ENCODE results near the gene SLC16A8. TPM values are rescaled to one million over a fixed set of nuclear protein-coding genes. Genes with fewer than 3 reads are reported as not detected.
A peak's percentile ranks its signal among the peaks of the same experiment; 100 is the strongest.

Gene SLC16A8
- total RNA-seq, 2 experiments from 2014 or later, result not detected

DNA sequence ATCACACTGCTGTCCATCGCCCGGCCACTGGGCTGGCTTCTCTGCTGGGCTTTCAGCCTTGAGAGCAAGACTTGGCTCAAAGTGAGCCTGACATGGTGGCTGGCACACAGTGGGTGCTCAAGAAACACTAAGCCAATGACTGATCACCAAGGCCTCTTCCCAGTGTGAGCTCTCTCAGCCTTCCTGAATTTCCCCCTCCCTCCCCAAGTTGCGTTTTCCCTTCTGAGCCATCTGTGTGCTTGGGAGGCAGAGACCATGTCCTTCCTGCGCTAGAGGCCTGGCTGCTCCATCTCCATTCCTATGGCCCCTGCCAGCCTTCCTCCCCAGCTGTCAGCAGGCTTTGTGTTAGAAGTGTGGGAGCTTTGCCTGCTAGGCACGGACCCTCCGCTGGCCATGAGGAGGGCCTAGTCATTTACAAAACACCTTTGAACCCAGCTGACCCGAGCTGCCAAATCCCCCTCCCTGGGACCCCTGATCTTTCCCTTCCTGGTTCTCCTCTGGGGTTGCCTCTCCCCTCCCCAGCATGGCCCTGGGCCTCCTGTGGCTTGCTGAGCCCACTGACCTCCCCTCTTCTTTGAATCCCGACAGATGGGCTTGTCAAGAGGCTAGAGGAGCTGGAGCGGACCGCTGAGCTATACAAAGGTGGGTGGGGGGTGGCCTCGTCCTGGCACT is 13.6 kb downstream of the SLC16A8 start:
- no peaks in the 10 kb centered on the region for H3K27me3 Mint-ChIP-seq
- DNase-seq, result no peak
- H3K9me3 Mint-ChIP-seq, result no peaks in the 10 kb centered on the region
- POLR2A ChIA-PET, result interaction anchor here (1.4 kb wide), 1 partner anchor 13 kb away, joined by 3 read pairs; no protein-coding TSS in a partner anchor
- H3K27ac Mint-ChIP-seq, result no peak overlapping the region
- H3K36me3 Mint-ChIP-seq (ENCODE audit: low read depth), result peaks cover 3% of the 10 kb centered on the region
- no peak overlapping the region for H3K4me3 Mint-ChIP-seq
- CTCF ChIA-PET, result no interaction called here
- no peaks in the 10 kb centered on the region for H3K4me1 Mint-ChIP-seq

DNA sequence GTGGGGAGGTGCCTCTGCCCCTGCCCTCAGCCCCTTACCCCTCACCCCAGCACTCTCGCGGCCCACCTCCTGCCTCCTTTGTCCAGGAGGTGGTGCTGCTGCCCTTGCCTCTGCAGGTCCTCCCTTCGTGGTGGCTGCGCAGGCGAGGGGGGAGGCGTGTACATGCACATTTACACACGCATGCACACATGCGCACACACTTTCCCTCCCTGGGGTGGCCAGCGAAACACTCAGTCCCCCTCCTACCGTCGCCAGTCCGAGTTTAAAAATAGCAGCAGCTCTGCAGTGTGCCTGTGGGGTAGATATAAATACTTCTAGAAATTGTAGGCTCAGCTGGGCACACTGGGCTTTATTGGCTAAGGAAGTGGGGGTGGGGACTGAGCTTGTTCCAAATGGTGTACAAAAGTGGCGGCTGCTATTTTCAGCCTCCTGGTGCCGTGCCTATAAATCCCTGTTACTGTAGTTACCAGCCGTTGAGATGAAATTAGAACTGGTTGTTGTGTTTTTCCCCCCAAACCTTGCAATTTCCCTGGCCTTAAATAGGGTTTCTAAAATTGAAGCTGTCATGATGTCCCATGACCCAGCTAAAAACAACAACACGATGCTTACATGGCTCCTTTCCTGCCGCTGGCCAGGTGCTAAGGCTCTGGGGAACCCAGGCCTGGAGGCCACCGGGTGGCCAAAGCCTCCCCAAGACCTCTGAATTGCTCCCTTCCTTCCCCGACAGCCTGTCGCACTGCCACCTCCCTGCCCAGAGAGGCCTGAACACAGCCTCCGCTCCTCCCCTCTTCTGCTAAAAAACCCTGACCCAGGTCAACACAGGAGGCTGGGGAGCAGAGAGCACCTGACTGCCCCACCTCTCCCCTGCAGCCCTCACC is 14.4 kb downstream of the SLC16A8 start:
- H3K4me3 Mint-ChIP-seq, result no peak overlapping the region
- no peak overlapping the region for H3K27ac Mint-ChIP-seq
- CTCF ChIA-PET, result interaction anchor here (0.6 kb wide), 1 partner anchor 21 kb away, joined by 4 read pairs; no protein-coding TSS in a partner anchor
- POLR2A ChIA-PET, result interaction anchor here (1.4 kb wide), 1 partner anchor 12 kb away, joined by 3 read pairs; no protein-coding TSS in a partner anchor
- H3K27me3 Mint-ChIP-seq, result no peaks in the 10 kb centered on the region
- H3K36me3 Mint-ChIP-seq (ENCODE audit: low read depth), result peaks cover 3% of the 10 kb centered on the region
- DNase-seq, result no peak
- no peaks in the 10 kb centered on the region for H3K9me3 Mint-ChIP-seq
- H3K4me1 Mint-ChIP-seq, result no peaks in the 10 kb centered on the region

DNA sequence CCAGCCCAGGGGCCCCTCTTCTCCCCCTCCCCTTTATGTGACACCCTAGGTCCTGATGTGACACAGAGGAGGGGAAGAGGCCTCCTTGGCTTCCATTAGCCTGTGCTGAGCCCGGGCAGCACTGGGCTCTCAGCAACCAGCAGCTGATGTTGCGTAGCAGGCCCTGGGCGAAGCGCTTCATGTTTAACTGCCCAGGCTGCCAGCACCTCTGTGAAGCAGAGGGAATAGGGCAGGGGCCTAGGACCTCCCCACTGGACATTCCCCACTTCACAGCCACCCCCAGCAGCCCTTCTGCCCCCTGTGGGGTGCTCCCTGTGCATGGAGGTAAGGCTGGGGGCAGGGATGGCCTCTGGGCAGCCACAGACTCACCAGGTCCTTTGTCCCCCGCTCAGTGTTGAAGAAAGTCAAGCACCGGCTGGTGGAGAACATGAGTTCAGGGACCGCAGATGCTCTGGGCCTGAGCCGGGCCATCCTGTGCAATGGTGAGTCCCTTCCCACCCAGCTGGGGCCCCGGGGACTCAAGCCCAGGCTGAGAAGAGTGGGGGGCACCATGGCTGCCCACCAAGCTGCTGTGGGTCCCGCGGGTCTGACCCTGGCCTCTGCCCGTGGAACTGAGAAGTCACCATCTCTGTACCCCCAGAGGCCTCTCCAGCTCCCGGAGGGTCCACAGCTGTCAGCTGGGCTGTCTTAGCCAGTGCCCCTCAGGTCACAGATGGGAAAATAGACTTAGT is 15.2 kb downstream of the SLC16A8 start:
- no peaks in the 10 kb centered on the region for H3K9me3 Mint-ChIP-seq
- DNase-seq, result no peak
- H3K27me3 Mint-ChIP-seq, result no peaks in the 10 kb centered on the region
- H3K4me1 Mint-ChIP-seq, result no peaks in the 10 kb centered on the region
- CTCF ChIA-PET, result no interaction called here
- POLR2A ChIA-PET, result no interaction called here
- H3K4me3 Mint-ChIP-seq, result no peak overlapping the region
- H3K36me3 Mint-ChIP-seq (ENCODE audit: low read depth), result peaks cover 3% of the 10 kb centered on the region
- no peak overlapping the region for H3K27ac Mint-ChIP-seq

DNA sequence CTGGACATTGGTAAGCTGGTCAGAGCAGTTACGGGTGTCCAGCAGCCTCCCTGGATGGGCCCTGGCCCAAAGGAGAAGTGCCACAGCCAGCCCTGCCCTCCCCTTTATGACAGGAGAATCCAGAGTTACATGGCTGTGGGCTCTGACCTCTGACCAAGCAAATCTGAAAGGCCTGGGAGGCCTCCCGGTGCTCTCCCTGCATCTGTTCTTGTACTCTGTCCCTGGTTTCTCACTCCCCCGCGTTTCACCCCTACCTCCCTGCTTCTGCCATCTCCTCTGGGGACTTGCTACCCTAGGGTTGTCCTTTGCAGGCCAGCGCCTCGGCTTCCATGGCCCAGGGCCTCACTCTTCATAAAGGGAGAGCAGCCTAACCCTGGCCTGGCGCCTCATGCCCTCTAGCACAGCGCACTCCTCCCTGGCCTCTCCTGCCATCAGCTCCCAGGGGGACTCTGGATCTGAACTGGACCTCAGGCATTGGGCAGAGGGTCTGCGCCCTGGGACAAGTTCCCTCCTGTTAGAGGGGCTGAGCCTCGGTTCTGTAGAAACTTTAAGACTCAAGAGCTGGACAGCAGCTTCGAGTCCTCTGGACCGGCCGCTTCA is 16.1 kb downstream of the SLC16A8 start:
- CTCF ChIA-PET, result interaction anchor here (0.7 kb wide), 1 partner anchor 95 kb away, joined by 3 read pairs; no protein-coding TSS in a partner anchor
- Mint-ChIP-seq H3K9me3 (no peaks in the 10 kb centered on the region), H3K27me3 (no peaks in the 10 kb centered on the region), H3K4me1 (no peaks in the 10 kb centered on the region), H3K27ac (no peak overlapping the region), H3K36me3 (ENCODE audit: low read depth) (peaks cover 3% of the 10 kb centered on the region), H3K4me3 (no peak overlapping the region)
- DNase-seq, result no peak
- POLR2A ChIA-PET, result no interaction called here

DNA sequence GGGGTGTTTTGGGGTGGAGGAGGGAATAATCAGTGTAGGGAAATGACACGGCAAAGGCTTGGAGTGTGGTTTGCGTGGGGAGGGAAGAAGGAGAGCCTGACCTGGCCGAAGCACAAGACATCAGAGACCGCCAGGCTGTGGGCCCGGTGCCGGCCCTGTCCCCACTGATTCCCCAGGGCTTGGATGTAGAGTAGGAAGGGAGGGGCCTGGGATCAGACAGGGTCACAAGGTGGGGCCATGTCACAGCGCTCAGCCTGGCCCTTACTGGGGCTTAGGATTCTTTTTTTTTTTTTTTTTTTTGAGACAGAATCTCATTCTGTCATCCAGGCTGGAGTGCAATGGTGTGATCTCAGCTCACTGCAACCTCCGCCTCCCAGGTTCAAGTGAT is 17.0 kb downstream of the SLC16A8 start:
- H3K36me3 Mint-ChIP-seq (ENCODE audit: low read depth), result peaks cover 6% of the 10 kb centered on the region
- no peak overlapping the region for H3K4me3 Mint-ChIP-seq

DNA sequence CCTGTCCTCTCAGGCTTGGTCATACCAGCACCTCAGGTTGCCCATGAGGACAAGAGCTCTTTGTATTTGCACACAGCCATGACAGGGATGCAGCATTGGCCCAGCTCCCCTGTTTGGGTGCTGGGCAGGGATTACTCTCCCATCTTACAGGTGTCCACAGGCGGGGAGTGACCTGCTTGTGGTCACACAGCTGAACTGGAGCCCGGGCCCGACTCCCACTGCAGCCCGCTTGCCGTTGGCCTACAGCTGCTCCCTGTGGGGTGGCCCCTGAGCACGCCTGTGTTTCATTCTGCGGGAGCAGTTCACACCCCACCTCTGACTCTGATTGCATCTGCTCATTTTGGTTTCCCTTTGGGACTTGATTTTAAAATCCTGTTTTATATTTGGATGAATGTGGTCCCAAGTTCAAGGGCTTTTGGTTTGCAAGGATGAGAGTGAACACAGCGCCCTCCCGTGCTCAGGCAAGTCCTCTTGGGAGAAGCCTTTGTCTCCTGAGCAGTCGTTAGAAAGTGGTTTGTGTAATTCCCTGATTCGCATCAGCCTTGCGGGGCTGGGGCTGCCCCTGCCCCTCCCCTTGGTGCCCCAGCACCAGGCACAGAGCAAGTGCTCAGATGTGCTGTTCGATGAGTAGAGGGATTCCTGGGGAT is 17.5 kb downstream of the SLC16A8 start:
- H3K4me1 Mint-ChIP-seq, result no peaks in the 10 kb centered on the region
- H3K9me3 Mint-ChIP-seq, result no peaks in the 10 kb centered on the region
- POLR2A ChIA-PET, result no interaction called here
- H3K4me3 Mint-ChIP-seq, result no peak overlapping the region
- no peak for DNase-seq
- H3K27ac Mint-ChIP-seq, result no peak overlapping the region
- no peaks in the 10 kb centered on the region for H3K27me3 Mint-ChIP-seq
- CTCF ChIA-PET, result interaction anchor here (1.3 kb wide), 1 partner anchor 14 kb away, joined by 8 read pairs; no protein-coding TSS in a partner anchor
- peaks cover 8% of the 10 kb centered on the region for H3K36me3 Mint-ChIP-seq (ENCODE audit: low read depth)

More for the DNA sequence above, 17.0 kb downstream of the SLC16A8 start:
- CTCF ChIA-PET, result interaction anchor here (0.7 kb wide), 1 partner anchor 94 kb away, joined by 3 read pairs; no protein-coding TSS in a partner anchor
- POLR2A ChIA-PET, result no interaction called here
- Mint-ChIP-seq H3K27me3 (no peaks in the 10 kb centered on the region), H3K27ac (no peak overlapping the region), H3K4me1 (no peaks in the 10 kb centered on the region), H3K9me3 (no peaks in the 10 kb centered on the region)
- DNase-seq, result no peak

DNA sequence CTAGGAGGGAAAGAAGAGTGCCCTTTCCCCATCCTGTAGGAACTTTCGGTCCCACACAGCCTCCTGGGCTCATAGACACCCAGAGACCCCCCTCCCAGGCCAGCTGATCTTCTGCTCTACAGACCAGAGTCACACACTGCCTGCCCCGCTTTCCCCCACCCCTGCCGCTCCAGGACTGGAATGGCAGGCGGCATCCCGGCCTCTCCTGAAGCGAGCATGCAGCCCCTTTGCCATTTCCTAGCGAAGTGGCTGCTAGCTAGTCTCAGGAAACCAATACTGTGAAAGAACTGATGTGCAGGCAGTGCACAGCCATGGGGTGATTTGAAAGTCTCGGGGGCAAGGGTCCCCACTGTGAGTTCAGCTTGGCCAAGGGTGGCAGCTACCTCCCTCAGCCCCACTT is 18.4 kb downstream of the SLC16A8 start:
- Mint-ChIP-seq H3K9me3 (no peaks in the 10 kb centered on the region), H3K4me3 (no peak overlapping the region), H3K27ac (no peak overlapping the region), H3K4me1 (no peaks in the 10 kb centered on the region), H3K36me3 (ENCODE audit: low read depth) (peaks cover 8% of the 10 kb centered on the region), H3K27me3 (no peaks in the 10 kb centered on the region)
- POLR2A ChIA-PET, result no interaction called here
- CTCF ChIA-PET, result interaction anchor here (0.5 to 1.3 kb wide), 2 partner anchors 13 to 21 kb away, joined by 3 to 8 read pairs; no protein-coding TSS in a partner anchor
- no peak for DNase-seq

DNA sequence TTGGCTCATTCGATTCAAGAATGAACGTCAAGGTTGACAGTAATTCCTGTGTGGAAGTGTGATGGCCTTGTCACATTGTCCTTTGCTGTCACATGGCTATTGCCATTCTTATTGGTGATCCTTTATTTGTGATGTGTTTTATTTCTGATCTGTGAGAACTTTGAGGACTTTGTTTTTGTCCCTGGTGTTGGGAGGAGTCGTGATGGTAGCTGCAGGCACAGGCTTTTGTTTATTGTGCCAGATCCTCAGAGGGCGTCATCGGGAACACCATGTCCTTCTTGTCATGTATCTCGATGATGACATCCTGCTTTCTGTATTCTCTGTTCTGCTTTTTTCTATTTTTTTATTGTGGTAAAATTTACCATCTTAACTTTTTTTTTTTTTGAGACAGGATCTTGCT is 21.2 kb downstream of the SLC16A8 start:
- H3K4me3 Mint-ChIP-seq, result no peak overlapping the region
- POLR2A ChIA-PET, result no interaction called here
- no peak overlapping the region for H3K27ac Mint-ChIP-seq
- peaks cover 6% of the 10 kb centered on the region for H3K4me1 Mint-ChIP-seq
- CTCF ChIA-PET, result no interaction called here
- H3K27me3 Mint-ChIP-seq, result no peaks in the 10 kb centered on the region
- H3K9me3 Mint-ChIP-seq, result no peaks in the 10 kb centered on the region
- peaks cover 14% of the 10 kb centered on the region for H3K36me3 Mint-ChIP-seq (ENCODE audit: low read depth)
- DNase-seq, result no peak

DNA sequence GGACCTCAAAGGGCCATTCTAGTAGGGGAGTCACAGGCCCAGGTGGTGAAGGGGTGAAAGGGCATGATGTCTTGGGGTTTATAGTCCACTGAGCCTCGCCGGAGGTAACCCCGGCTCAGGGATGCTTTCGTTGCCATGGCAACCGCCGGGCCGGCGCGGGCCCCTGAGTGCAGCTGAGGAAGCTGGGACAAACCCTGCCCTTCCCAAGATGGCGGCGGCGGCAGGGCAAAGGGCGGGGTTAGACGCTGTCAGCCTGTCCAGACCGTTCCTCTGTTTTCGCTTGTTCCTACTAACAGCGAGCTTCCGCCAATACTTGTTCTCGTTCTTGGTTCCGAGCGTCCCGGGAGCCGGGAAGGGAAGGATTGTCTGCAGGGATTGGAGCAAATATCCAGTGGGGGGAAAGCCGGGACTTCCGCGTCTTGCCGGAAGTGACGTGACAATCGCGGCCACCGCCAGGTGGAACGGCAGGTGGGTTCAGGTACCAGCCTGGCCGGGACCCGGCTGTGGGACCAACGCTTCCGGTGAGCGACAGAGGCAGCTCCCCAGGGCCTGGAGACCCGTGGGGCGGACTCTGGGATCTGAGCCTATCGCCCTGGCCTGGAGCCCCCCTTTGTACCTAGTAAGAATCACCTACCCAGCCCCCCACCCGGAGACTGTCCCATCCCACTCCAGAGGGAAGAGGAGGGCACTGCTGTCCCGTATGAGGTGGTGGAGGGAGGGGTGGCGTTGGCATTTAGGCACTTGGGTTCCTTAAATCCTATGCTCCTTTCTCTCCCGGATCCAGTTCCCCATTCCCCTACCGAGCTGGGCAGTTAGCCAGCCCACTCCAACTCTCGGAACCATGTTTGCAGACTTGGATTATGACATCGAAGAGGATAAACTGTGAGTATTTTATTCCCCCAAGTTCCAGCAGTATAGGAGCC is 26.8 kb downstream of the SLC16A8 start, which contains the start of gene PICK1:
Gene PICK1 (plus strand): TSS at position 436 of the 923 bp plus-strand sequence. CDS start 406 bp downstream, at position 842.
- POLR2A ChIA-PET, result interaction anchor here (0.7 to 1.2 kb wide), 5 partner anchors 13 to 513 kb away, joined by 3 to 4 read pairs (median 3); partner anchors contain the start of gene DMC1
- Mint-ChIP-seq H3K27me3 (no peaks in the 10 kb centered on the region), H3K27ac (peak within 1 kb of the TSS; percentile 87), H3K9me3 (no peaks in the 10 kb centered on the region), H3K36me3 (ENCODE audit: low read depth) (peaks cover 8% of the 10 kb centered on the region), H3K4me1 (peaks cover 19% of the 10 kb centered on the region), H3K4me3 (peak within 1 kb of the TSS; percentile 88)
- DNase-seq, result peak; percentile 85
- CTCF ChIA-PET, result interaction anchor here (0.9 to 1.1 kb wide), 2 partner anchors 9 to 41 kb away, joined by 3 to 4 read pairs; no protein-coding TSS in a partner anchor

DNA sequence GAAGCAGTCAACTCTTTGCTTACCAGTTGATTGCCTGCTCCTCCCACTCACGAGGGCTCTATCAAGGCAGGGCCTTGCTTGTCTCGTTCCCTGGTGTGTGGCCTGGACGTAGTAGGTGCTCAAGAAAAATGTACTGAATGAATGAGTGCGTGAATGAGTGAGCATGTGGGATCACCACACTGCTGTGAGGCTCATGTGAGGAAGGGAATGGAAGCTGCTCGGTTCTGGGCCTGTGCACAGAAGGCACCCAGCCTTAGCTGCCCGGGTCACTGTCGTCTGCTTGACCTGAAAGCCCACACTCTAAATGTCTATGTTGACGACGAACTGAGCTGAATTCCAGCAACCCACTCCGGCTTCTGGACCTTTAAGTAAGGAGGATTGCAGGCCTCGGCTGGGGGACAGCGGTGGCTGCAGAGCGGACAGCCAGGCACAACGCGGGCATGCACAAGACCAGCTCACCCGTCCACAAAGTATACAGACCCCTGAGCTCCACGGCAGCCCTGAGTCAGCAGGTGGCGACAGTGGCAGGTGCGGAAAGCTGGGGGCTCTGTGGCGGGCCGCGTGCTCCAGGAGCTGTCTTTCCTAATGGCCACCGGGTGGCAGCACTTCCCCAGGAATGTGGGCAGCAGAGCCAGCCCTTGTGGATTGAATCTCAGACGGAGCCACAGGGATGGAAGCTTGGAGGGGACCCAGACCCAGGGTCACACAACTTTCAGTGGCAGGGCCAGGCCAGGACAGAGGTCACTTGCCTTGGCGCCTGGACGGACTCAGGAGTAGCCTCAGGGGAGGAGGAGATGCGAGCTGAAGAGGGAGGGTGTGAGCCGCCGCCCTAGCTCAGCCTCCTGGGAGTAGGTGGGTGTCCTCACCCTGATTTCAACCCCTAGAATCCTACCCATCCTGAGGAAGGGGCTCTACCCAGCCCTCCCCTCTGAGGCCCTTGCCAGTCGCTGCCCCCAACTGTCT is 31.8 kb downstream of the SLC16A8 start:
- POLR2A ChIA-PET, result interaction anchor here (0.9 to 1.5 kb wide), 5 partner anchors 63 to 519 kb away, joined by 3 to 5 read pairs (median 3); partner anchors contain the start of gene DMC1
- Mint-ChIP-seq H3K9me3 (no peaks in the 10 kb centered on the region), H3K4me1 (peaks cover 12% of the 10 kb centered on the region), H3K27ac (no peak overlapping the region), H3K27me3 (peaks cover 2% of the 10 kb centered on the region), H3K36me3 (ENCODE audit: low read depth) (no peaks in the 10 kb centered on the region), H3K4me3 (no peak overlapping the region)
- DNase-seq, result peak; percentile 80
- CTCF ChIA-PET, result interaction anchor here (0.5 to 2.1 kb wide), 56 partner anchors 9 to 647 kb away, joined by 3 to 29 read pairs (median 4); partner anchors contain the start of genes C22orf23, DMC1, MAFF and POLR2F

Measured in activated CD4-positive, alpha-beta memory T cell treated with anti-CD3 and anti-CD28 coated beads, Interleukin-2, amount 10 ng/mL, durations not matched to agents 7 days and 5 days (primary cell).